Esophagus squamous epithelium (tissue), 5 donors: ENCODE results near the gene ANTXR1. TPM values are rescaled to one million over a fixed set of nuclear protein-coding genes. Genes with fewer than 3 reads are reported as not detected.

Source experiments
- DNase-seq: peaks from one replicate; lab custom pipeline; 2025; lab: John Stamatoyannopoulos, UW
- H3K27ac ChIP-seq, 4 donors: fragments of 200-600 bp; sonication (generic); one replicate each; pipeline ENCODE4 v1.5.1; 2016 to 2019; ENCODE audit warnings: mild to moderate bottlenecking in 1 of 4
- H3K27me3 ChIP-seq, 4 donors: fragments of 200-600 bp; sonication (generic); 1 replicate in 3 of 4; 2 replicates in 1 of 4; pipeline versions ENCODE4 v1.5.1 to v1.6.0; 2017 to 2021; ENCODE audit warnings: antibody characterized with exemption in 1 of 4
- H3K36me3 ChIP-seq, 3 donors: fragments of 200-600 bp; sonication (generic); one replicate each; pipeline ENCODE4 v1.5.1; 2016 to 2019
- H3K4me1 ChIP-seq, 3 donors: fragments of 200-600 bp; sonication (generic); one replicate each; pipeline ENCODE4 v1.5.1; 2017 to 2019
- H3K4me3 ChIP-seq, 4 donors: fragments of 200-600 bp; sonication (generic); 1 replicate in 3 of 4; 2 replicates in 1 of 4; pipeline ENCODE4 v1.5.1; 2016 to 2019; ENCODE audit warnings: mild to moderate bottlenecking in 2 of 4, moderate library complexity in 1 of 4
- H3K9me3 ChIP-seq, 3 donors: fragments of 200-600 bp; sonication (generic); one replicate each; pipeline ENCODE4 v1.5.1; 2016 to 2019
- CTCF ChIP-seq, 6 experiments: fragments of 450-650 bp in 4 of 6; fragments of 200-600 bp in 2 of 6; sonication (generic) in 2 of 6; IDR thresholded peaks; one replicate each; pipeline ENCODE4 v1.5.1; 2016 to 2019; ENCODE audit warnings: antibody characterized with exemption in 6 of 6, mild to moderate bottlenecking in 4 of 6, moderate library complexity in 4 of 6
- POLR2A ChIP-seq, 4 donors: fragments of 450-650 bp; IDR thresholded peaks; one replicate each; pipeline ENCODE4 v1.6.1; 2017; ENCODE audit warnings: antibody characterized with exemption in 4 of 4, mild to moderate bottlenecking in 4 of 4, moderate library complexity in 3 of 4
- WGBS, 2 donors: methylation state at CpG; one replicate each; pipeline ENCODE4 v1.1.5; 2018; 5-methylcytosine and 5-hydroxymethylcytosine counted together
- intact Hi-C: fragments of 100-400 bp; cut with DNase I; formaldehyde crosslinking; loops from one replicate; pipeline ENCODE4 v1.15.0; 2022
- total RNA-seq, 4 donors: library from RNA; depleted of rRNA; stranded (reverse); fragments of >200 nt; gene quantifications; one replicate each; pipeline ENCODE4 v1.1.0, GENCODE V29; 2016
- donor health status: DM: yes; HTN: yes; CAD: no.

ANTXR1 gene
- total RNA-seq, 4 donors from 2014 or later: 7.8 to 50.9 (median 17.3) TPM

GRCh38 chr2:68989035-68989434 lies 23.9 kb upstream of the ANTXR1 start:
- Histone ChIP-seq H3K36me3 (no peaks in the 10 kb centered on the region), H3K27ac (no peak overlapping the region), H3K4me1 (no peaks in the 10 kb centered on the region), H3K27me3 (no peaks in the 10 kb centered on the region), H3K4me3 (no peak overlapping the region), H3K9me3 (no peaks in the 10 kb centered on the region)
- TF ChIP-seq CTCF (IDR thresholded peaks at IDR 0.05) (no peak), POLR2A (IDR thresholded peaks at IDR 0.05) (no peak)
- intact Hi-C loops: no loop called here
- WGBS, 2 donors: 35% methylated on average over 3 to 5 of the region's 5 CpGs
- no peak for DNase-seq

GRCh38 chr2:68992341-68992740 lies 20.6 kb upstream of the ANTXR1 start:
- intact Hi-C loops: no loop called here
- H3K4me1 ChIP-seq: no peaks in the 10 kb centered on the region
- no peak overlapping the region for H3K4me3 ChIP-seq
- no peak for TF ChIP-seq CTCF (IDR thresholded peaks at IDR 0.05)
- no peak for TF ChIP-seq POLR2A (IDR thresholded peaks at IDR 0.05)
- no peak for DNase-seq
- H3K36me3 ChIP-seq: no peaks in the 10 kb centered on the region
- H3K9me3 ChIP-seq: no peaks in the 10 kb centered on the region
- 83 to 92% methylated on average over 5 of the region's 5 CpGs for WGBS, 2 donors
- no peak overlapping the region for H3K27ac ChIP-seq
- no peaks in the 10 kb centered on the region for H3K27me3 ChIP-seq

- no peak overlapping the region for H3K27ac ChIP-seq
- H3K36me3 ChIP-seq: no peaks in the 10 kb centered on the region
- WGBS, 2 donors: 70 to 81% methylated on average over 2 to 3 of the region's 3 CpGs
- no peak for DNase-seq
- TF ChIP-seq CTCF (IDR thresholded peaks at IDR 0.05) (no peak), POLR2A (IDR thresholded peaks at IDR 0.05) (no peak)
- H3K9me3 ChIP-seq: no peaks in the 10 kb centered on the region
- no peaks in the 10 kb centered on the region for H3K27me3 ChIP-seq
- H3K4me1 ChIP-seq: no peaks in the 10 kb centered on the region
- intact Hi-C loops: no loop called here
- no peak overlapping the region for H3K4me3 ChIP-seq
Measured at GRCh38 chr2:68992933-68993332, 20.0 kb upstream of the ANTXR1 start.

GRCh38 chr2:68993660-68994059 lies 19.3 kb upstream of the ANTXR1 start:
- Histone ChIP-seq H3K36me3 (no peaks in the 10 kb centered on the region), H3K27me3 (no peaks in the 10 kb centered on the region), H3K9me3 (no peaks in the 10 kb centered on the region), H3K27ac (no peak overlapping the region), H3K4me1 (no peaks in the 10 kb centered on the region), H3K4me3 (no peak overlapping the region)
- TF ChIP-seq POLR2A (IDR thresholded peaks at IDR 0.05): no peak
- TF ChIP-seq CTCF (IDR thresholded peaks at IDR 0.05): no peak
- 46 to 83% methylated on average over 7 of the region's 7 CpGs for WGBS, 2 donors
- intact Hi-C loops: no loop called here
- DNase-seq: no peak

GRCh38 chr2:68994864-68995263 lies 18.1 kb upstream of the ANTXR1 start:
- no peak for DNase-seq
- WGBS, 2 donors: 66% methylated on average over 4 of the region's 4 CpGs; no CpG with 5 or more reads in 1 of the 2 donors

GRCh38 chr2:68995916-68996315 lies 17.1 kb upstream of the ANTXR1 start:
- intact Hi-C loops: no loop called here
- DNase-seq: no peak
- H3K27me3 ChIP-seq: no peaks in the 10 kb centered on the region
- H3K27ac ChIP-seq: no peak overlapping the region
- H3K9me3 ChIP-seq: no peaks in the 10 kb centered on the region
- H3K36me3 ChIP-seq: no peaks in the 10 kb centered on the region
- TF ChIP-seq POLR2A (IDR thresholded peaks at IDR 0.05): no peak
- TF ChIP-seq CTCF (IDR thresholded peaks at IDR 0.05): no peak
- H3K4me3 ChIP-seq: no peak overlapping the region
- WGBS, 2 donors: 14 to 19% methylated on average over 2 to 3 of the region's 3 CpGs
- no peaks in the 10 kb centered on the region for H3K4me1 ChIP-seq

More at GRCh38 chr2:68994864-68995263, 18.1 kb upstream of the ANTXR1 start:
- H3K4me1 ChIP-seq: no peaks in the 10 kb centered on the region
- no peaks in the 10 kb centered on the region for H3K27me3 ChIP-seq
- no peaks in the 10 kb centered on the region for H3K9me3 ChIP-seq
- H3K27ac ChIP-seq: no peak overlapping the region
- intact Hi-C loops: no loop called here
- H3K4me3 ChIP-seq: no peak overlapping the region
- H3K36me3 ChIP-seq: no peaks in the 10 kb centered on the region
- no peak for TF ChIP-seq POLR2A (IDR thresholded peaks at IDR 0.05)
